NCI-H446 treated with DMSO at 0.1 percent for 48 hours (cell line): ENCODE results near the gene WNT3.
"Not testable (repeated sequence)": the region's sequence is repeated elsewhere in the genome, so short reads cannot be mapped to it uniquely, and the experiment has no call there.

Source experiments
- DNase-seq: peaks from one replicate; lab custom pipeline; 2025; lab: John Stamatoyannopoulos, UW

The WNT3 gene

GRCh38 chr17:46764709-46765401, 53.6 kb downstream of the WNT3 start:
- DNase-seq = peak; percentile 69

DNA sequence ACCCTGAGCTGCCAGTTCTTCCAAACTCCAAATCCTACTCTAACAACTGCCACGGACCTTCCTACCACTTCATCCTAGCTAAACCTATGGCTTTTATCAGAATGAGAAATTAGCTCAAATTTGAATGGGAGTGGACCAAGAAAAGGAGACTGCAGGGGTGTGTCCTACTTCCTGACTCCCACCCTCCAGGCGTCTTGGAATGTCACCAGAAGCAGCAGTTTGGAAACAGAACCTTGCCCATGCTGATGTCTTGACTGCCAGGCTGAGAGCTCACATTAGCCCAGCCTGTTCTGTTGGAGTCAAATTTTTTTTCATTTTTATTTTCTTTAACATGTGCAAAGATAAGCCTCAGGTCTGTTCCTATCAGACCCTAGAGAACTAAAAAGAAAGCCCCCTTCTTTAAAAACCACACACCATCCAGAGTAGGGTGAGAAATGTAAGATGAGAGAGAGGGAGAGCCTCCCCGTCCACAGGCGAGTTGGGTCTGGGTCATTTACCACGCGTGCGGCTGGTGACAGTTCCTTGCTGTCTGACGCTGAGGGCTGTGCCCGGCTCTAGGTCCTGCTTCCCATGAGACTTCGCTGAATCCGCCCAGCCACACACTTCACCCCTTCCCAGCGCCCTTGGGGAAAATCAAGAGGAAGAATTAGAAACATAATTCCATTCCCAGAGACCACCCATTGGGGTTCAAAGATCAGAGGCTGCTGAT, 54.3 kb downstream of the WNT3 start:
- no peak for DNase-seq

- no peak for DNase-seq
These were observed 55.1 kb downstream of the WNT3 start for GRCh38 chr17:46763416-46763815.

GRCh38 chr17:46759141-46759540, 59.4 kb downstream of the WNT3 start:
- no peak for DNase-seq

- DNase-seq = no peak
These were observed 59.9 kb downstream of the WNT3 start for GRCh38 chr17:46758614-46759013.

DNA sequence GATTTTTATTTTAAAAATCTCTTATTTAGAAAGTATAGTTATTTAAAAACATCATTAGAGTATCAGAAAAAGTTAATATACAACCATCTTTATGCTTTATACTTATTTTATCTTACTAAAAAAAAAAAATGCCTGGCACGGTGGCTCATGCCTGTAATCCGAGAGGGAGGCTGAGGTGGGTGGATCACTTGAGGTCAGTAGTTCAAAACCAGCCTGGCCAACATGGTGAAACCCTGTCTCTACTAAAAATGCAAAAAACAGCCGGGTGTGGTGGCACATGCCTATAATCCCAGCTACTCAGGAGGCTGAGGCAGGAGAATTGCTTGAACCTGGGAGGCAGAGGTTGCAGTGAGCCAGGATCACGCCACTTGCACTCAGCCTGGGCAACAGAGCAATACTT, 60.9 kb downstream of the WNT3 start:
- DNase-seq = not testable (repeated sequence)

GRCh38 chr17:46756861-46757260, 61.6 kb downstream of the WNT3 start:
- no peak for DNase-seq

DNA sequence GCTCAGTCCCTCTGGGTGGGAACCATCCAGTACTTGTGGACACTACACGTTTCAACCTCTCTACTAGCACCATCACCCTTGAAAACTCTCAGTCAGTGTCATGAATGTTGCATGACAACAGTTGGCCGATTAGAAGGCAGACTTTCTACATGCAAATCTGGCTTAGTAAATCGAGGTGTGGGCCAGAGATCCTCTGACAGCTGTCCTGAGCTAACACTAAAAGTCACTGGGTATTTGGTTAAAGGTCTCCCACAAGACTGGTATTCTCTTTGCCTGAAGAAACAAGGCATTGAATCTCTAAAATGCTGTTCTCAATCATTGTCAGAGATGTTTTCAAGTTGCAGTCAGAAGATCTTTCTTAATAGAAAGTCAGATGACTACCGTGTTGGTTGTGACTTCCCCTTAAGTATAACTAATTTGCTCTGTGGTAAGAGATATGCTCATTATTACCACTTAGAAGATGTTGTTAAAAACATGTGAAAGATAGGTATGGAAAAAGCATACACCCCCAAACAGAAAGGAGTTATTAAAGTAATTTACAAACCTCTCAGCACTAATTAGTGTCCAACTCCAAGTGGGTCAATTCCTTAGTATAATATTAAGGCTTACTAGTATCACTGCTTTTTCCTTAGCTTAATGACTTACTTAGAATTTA, 62.3 kb downstream of the WNT3 start:
- no peak for DNase-seq

- no peak for DNase-seq
These were observed 64.7 kb downstream of the WNT3 start for GRCh38 chr17:46753776-46754175.

DNA sequence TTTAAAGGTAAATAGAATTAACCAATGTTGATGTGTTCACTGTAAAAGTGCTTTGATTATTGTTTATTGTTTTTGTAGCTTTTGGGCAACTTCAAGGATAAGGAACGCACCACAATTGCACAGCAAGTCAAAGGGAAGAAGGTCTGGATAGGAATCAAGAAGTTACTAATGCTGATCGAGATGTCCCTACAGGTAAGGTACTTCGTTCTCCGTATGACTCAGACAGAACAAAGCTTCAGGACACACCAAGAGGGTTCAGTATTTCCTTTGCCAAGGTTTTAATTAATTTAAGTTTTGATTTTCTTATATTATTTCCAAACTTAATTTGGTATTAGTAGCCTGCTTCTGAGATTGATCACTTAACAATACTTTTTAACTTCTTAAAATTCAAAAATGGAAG, 67.1 kb downstream of the WNT3 start:
- no peak for DNase-seq

DNA sequence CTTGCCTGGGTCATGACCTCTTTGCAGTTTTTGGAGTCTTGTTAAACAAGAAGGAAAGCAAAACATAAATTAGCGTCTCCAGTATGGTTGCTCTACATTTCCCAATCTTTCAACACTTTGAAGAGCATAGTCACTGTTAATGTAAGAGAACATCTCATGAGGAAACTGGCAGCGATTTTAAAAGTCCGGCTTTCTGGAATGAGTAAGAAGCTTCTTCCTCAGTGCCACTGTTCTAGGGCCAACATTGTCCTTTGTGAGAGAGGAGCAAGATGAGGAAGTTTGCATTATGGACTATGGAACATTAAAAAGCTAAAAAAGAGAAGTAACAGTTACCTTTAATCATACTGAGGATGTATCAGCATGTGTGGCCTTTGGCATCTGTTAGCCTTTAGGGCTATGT, 73.1 kb downstream of the WNT3 start:
- DNase-seq = no peak

DNA sequence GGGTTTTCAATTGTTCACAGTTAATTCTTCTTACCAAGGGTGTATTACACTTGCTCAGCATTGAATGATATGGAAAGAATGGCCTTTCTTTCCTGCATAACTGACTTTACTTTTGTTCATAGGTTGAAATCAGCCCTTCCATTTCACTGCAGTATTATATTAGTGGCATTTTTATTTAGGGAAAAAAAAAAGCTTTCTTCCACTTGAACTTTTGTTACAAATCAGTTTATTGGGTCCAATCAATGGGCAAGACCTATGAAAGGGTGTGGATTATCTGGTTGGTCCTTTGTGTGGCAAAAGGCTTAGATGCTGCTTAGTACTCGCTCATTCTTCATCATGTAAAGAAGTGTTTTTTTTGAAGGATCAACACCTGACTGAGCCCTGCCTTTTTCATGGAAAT, 74.1 kb downstream of the WNT3 start:
- no peak for DNase-seq

GRCh38 chr17:46742565-46743270, 75.8 kb downstream of the WNT3 start:
- DNase-seq = no peak

- DNase-seq = no peak
These were observed 77.3 kb downstream of the WNT3 start for GRCh38 chr17:46741122-46741730.

- no peak for DNase-seq
These were observed 78.5 kb downstream of the WNT3 start for GRCh38 chr17:46739982-46740381.

GRCh38 chr17:46738544-46738943, 79.9 kb downstream of the WNT3 start:
- DNase-seq = no peak

DNA sequence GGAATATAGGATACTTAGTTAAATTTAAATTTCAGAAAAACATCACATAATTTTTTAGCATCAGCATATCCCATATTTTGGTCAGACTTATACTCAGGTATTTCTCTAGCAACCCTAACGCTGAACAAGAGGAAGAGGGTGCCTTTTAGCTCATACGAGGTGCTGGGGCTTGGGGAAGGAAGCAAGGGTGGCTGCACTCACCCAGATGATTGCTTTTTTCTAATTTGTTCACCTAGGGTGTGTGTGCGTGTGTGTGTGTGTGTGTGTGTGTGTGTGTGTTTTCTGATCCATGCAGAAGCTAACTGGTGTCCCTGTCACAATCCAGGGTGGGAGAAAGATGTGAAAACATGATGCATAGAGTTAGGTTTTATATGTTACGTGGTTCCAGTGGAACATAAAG, 81.2 kb downstream of the WNT3 start:
- DNase-seq = no peak

GRCh38 chr17:46736100-46736499, 82.4 kb downstream of the WNT3 start:
- DNase-seq = no peak

- DNase-seq = no peak
These were observed 84.5 kb downstream of the WNT3 start for GRCh38 chr17:46733837-46734475.

DNA sequence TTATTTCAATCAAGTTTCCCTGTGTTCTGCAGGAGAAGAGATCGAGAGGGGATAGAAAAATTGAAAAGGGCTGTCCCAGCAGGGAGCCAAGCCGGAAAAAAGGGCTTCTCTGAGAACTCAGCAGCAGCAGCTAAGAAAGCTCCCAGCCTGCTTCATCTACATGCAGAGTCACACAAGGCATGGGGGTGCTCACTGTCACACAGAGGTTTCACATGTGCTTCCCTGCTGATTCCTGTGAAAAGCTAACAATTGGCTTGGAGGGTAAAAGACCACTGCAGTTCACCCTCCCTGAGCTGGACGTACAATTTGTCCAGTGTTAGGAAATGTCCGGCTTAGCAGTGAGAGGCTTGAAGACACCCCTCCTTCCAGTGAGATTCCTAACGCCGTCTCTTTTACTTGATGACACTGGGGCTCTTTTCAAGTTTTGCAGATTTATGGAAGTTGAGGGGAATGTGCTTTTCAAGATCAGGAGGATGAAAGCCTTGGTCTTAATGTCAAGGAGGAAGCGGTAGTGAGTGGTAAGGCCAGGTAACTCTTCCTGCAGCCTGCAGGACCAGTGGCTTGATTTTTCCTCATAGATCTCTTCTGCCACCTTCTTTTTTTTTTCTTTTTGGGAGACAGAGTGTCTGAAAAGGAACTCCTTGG, 85.6 kb downstream of the WNT3 start:
- DNase-seq = no peak

- DNase-seq = no peak
These were observed 86.3 kb downstream of the WNT3 start for GRCh38 chr17:46732160-46732559.
